Measurements from ENCODE around the gene TMCO5A.

The TMCO5A gene

DNA sequence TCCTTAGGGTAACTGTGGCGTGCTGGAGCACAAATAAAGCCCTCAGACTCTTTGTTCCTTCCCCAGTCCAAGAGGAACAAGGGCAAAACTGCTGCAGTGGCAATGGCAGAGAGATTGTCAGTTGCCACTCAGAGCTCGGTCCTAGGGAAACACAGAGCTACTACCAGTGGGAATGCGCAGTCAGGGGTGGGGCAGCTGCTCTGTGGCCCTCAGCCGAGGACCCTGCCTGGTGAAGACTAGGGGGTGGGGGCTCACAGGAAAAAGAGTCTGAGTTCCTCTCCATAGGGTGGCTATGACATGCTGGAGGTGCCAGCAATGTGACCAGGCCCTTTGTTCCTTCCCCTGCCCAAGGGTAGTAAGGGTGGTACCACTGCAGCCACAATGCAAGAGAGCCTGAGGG lies 43.8 kb downstream of the TMCO5A start:
- DNase-seq: no peak

DNA sequence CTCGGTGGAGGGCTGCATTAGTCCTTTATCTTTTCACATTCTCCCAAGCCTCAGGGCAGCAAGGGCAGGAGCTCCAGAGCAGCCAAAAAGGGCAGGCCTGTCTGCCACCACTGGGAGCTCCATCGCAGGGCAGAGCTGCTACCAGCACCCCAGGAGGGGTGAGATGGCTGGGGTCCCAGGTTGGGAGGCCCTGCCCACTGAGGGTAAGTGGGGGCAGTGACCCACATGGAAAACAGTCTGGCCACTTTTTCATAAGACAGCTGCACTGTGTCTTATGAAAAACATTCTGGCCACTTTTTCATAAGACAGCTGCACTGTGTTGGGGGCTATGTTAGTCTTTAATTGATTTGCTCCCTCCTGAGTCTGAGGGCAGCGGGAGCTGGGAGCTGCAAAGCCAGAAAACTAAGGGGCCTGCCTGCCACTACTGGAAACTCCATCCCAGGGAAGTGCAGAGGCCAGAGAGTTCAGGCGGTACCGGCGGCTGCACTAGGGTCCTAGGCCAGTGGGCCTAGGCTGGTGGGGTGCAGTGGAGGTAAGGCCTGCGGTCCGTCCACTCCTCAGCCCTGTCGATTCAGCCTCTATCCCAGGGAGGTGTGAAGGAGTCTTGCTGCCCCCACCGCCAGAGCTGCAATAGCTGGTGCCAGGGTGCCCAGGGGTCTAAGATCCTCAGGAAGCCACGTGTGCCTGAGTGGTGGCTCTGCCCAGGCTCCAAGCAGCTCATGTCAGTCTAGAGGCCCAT lies 45.4 kb downstream of the TMCO5A start:
- no peak for DNase-seq

DNA sequence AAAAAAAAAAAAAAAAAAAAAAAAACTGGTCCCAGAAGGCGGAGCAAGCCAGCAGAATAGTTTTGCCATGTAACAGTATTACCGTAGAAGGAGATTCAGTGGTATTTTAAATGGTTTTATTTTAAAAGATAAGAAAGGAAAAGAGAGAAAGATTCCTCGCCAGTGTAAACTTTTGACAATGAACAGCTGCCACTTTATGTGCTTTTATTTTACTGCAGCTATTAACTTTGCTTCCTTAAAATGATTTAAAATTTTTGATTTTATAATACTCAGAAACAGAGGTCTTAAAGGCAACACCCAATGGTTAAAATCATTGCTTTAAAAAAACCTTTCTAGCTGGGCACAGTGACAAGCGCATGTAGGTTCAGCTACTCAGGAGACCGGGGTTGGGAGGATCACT lies 46.8 kb downstream of the TMCO5A start:
- no peak for DNase-seq

DNA sequence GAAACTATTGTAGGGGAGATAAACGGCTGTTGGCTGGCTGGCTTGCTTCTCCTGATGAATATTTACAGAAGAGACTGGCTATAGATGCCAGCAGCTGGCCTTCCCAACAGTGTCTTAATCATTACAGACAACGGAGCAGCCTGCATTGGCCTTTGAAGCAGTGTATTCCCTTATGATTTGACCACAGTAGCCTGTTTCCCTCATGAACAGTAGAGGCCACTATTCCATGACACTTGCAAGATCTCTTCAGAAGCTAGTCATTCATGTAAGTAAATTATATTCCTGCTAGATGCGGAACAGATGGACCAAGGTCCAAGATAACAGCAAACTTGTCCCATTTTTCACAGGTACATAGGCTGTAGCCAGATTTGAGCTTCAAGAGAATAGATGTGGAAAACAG lies 47.3 kb downstream of the TMCO5A start:
- no peak for DNase-seq

DNA sequence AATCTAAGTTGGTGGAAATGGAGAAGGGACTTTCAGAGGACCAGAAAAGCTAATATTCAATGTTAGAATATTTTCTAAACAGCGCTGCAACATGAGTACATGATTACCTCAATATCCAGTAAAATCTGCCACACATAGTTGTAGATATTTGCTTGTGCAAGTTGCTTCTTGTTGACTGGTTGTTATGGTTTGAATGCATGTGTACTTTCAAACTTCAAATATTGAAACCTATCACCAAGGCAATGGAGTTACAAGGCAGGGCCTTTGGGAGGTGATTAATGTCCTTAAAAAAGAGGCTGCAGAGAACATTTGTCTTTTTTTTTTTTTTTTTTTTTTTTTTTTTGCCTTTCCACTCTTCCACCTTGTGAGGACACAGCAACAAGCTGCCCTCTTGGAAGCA lies 49.9 kb downstream of the TMCO5A start:
- DNase-seq: no peak

DNA sequence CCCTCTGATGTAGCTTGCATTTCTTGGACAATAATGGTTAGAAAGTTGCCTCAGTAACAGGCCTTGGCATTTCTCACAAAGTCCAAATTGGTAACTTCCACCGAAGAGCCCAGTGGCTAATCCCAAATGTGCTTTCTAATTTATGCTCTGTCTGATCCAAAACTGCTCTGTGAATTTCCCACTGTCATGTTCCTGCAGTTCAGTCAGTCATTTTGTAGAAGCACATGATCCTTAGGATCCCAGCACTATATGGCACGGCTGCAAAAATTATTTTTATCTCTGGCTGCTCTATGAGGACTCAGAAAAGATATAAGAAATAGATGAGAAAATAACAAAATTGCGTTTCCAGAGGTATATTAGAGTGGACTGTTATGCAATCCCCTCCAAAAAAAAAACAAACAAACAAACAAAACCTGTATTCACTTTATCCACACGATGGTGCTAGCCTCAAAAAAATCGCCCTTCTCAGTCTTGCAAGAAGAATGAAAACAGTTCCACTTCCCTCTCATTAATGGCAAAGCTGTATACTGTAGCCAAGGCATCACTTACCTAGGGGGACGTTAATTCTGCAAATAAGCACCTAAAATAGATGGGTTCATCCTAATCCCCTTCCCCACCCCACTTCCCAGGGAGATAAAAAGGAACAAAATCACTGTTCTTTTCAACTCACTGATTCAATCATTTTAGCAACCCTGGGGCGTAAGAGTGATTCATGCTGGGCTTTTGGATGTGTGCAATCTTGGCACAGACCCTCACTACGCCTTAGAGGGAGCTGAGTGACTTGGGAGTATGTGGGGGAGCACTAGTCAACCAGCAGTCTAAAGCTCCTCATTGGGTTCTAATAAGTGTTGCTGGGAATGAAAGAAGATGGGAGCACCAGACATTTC lies 61.3 kb downstream of the TMCO5A start:
- DNase-seq: no peak
